ENCODE measurements around the gene GBP3. TPM values are rescaled to one million over a fixed set of nuclear protein-coding genes. Genes with fewer than 3 reads are reported as not detected.
"Not testable (repeated sequence)": the region's sequence is repeated elsewhere in the genome, so short reads cannot be mapped to it uniquely, and the experiment has no call there.

The GBP3 gene
- total RNA-seq, 1 donor from 2014 or later: 28.5 TPM

GRCh38 chr1:89035080-89035479, 12.4 kb upstream of the GBP3 start:
- Histone ChIP-seq H3K4me3 (no peak overlapping the region), H3K4me1 (no peaks in the 10 kb centered on the region), H3K27me3 (no peaks in the 10 kb centered on the region), H3K9me3 (no peaks in the 10 kb centered on the region), H3K27ac (no peak overlapping the region), H3K36me3 (no peaks in the 10 kb centered on the region)
- TF ChIP-seq CTCF (IDR thresholded peaks at IDR 0.05): no peak
- intact Hi-C loops (cut with DNase I): no loop called here
- DNase-seq (ENCODE audit: low spot score in 2 of 2): no peak

GRCh38 chr1:89034004-89034403, 11.3 kb upstream of the GBP3 start:
- H3K9me3 ChIP-seq; H3K36me3 ChIP-seq; H3K27me3 ChIP-seq; intact Hi-C loops (cut with DNase I); H3K4me1 ChIP-seq; H3K4me3 ChIP-seq; H3K27ac ChIP-seq; DNase-seq (ENCODE audit: low spot score in 2 of 2): not testable (repeated sequence)

GRCh38 chr1:89029051-89029450, 6.4 kb upstream of the GBP3 start:
- H3K9me3 ChIP-seq; H3K4me1 ChIP-seq; DNase-seq (ENCODE audit: low spot score in 2 of 2); H3K4me3 ChIP-seq; H3K27me3 ChIP-seq; H3K27ac ChIP-seq; intact Hi-C loops (cut with DNase I); H3K36me3 ChIP-seq: not testable (repeated sequence)

- Histone ChIP-seq H3K4me3 (no peak overlapping the region), H3K27ac (no peak overlapping the region), H3K27me3 (no peaks in the 10 kb centered on the region), H3K36me3 (no peaks in the 10 kb centered on the region), H3K9me3 (no peaks in the 10 kb centered on the region), H3K4me1 (peaks cover 0 to 10% of the 10 kb centered on the region in 2 donors)
- intact Hi-C loops (cut with DNase I): no loop called here
- DNase-seq (ENCODE audit: low spot score in 2 of 2): no peak
- no peak for TF ChIP-seq CTCF (IDR thresholded peaks at IDR 0.05)
Observed at GRCh38 chr1:89025928-89026327, 3.3 kb upstream of the GBP3 start.

- Histone ChIP-seq H3K27ac (peak overlapping the region; percentile 82 to 83), H3K36me3 (peaks cover 0 to 7% of the 10 kb centered on the region in 2 donors), H3K27me3 (no peaks in the 10 kb centered on the region), H3K4me3 (peak overlapping the region; percentile 56 to 68), H3K4me1 (peaks cover 0 to 10% of the 10 kb centered on the region in 2 donors), H3K9me3 (no peaks in the 10 kb centered on the region)
- intact Hi-C loops (cut with DNase I): loop anchor here (2.0 to 5.0 kb wide), 2 partner anchors 42 to 131 kb away; partner anchors contain the start of genes GBP1 and GTF2B
- no peak for TF ChIP-seq CTCF (IDR thresholded peaks at IDR 0.05)
- no peak for DNase-seq (ENCODE audit: low spot score in 2 of 2)
Observed at GRCh38 chr1:89023026-89023425, 360 bp upstream of the GBP3 start.

GRCh38 chr1:89018318-89018717, 4.3 kb downstream of the GBP3 start:
- H3K4me1 ChIP-seq; DNase-seq (ENCODE audit: low spot score in 2 of 2); H3K27me3 ChIP-seq; intact Hi-C loops (cut with DNase I); H3K9me3 ChIP-seq; H3K27ac ChIP-seq; H3K4me3 ChIP-seq: not testable (repeated sequence)
- H3K36me3 ChIP-seq: peaks cover 22 to 39% of the 10 kb centered on the region in 2 donors

GRCh38 chr1:89008511-89008910, 14.2 kb downstream of the GBP3 start:
- Histone ChIP-seq H3K4me3 (no peak overlapping the region), H3K27me3 (no peaks in the 10 kb centered on the region), H3K36me3 (peaks cover 60 to 64% of the 10 kb centered on the region in 2 donors), H3K27ac (no peak overlapping the region), H3K9me3 (no peaks in the 10 kb centered on the region), H3K4me1 (no peaks in the 10 kb centered on the region)
- no peak for TF ChIP-seq CTCF (IDR thresholded peaks at IDR 0.05)
- DNase-seq (ENCODE audit: low spot score in 2 of 2): no peak
- intact Hi-C loops (cut with DNase I): no loop called here
